Transverse colon (tissue), 4 donors: ENCODE measurements around the gene NAPG.

Experiments
- CTCF ChIP-seq, 5 experiments: fragments of 200-600 bp in 3 of 5; fragments of 450-650 bp in 2 of 5; sonication (generic) in 3 of 5; IDR thresholded peaks; 1 replicate in 2 of 5; 2 replicates in 3 of 5; pipeline ENCODE4 v1.5.1; 2016 to 2017; ENCODE audit warnings: antibody characterized with exemption in 5 of 5, inconsistent platforms in 3 of 5, mild to moderate bottlenecking in 2 of 5, moderate library complexity in 1 of 5
- EP300 ChIP-seq: sonication (generic); formaldehyde crosslinking; IDR thresholded peaks from one replicate; pipeline ENCODE4 v1.6.1; 2017; ENCODE audit warnings: antibody characterized with exemption, low read depth
- POLR2A ChIP-seq: fragments of 450-650 bp; IDR thresholded peaks from one replicate; pipeline ENCODE4 v1.6.1; 2016; ENCODE audit warnings: antibody characterized with exemption, mild to moderate bottlenecking, moderate library complexity
- POLR2AphosphoS5 ChIP-seq, 3 donors: sonication (generic); formaldehyde crosslinking; IDR thresholded peaks; one replicate each; pipeline ENCODE4 v1.6.1; 2016; ENCODE audit warnings: antibody characterized with exemption in 3 of 3

GRCh38 chr18:10488017-10488416 is 37.8 kb upstream of the NAPG start:
- no peak for TF ChIP-seq CTCF (IDR thresholded peaks at IDR 0.05)
- no peak for TF ChIP-seq POLR2A
- TF ChIP-seq POLR2AphosphoS5 (IDR thresholded peaks at IDR 0.05) = no peak
- no peak for TF ChIP-seq EP300
